H1 (cell line): ENCODE results near the gene KRT14. TPM values are rescaled to one million over a fixed set of nuclear protein-coding genes. Genes with fewer than 3 reads are reported as not detected.
A peak's percentile ranks its signal among the peaks of the same experiment; 100 is the strongest.

Experiments
- CTCF ChIA-PET: fragments of 300-600 bp; sonication (Branson Sonifier 250); formaldehyde crosslinking; loops from one replicate; lab custom pipeline; 2021; ENCODE audit not compliant: partially characterized antibody; lab: Charles Lee
- POLR2A ChIA-PET: fragments of 300-600 bp; sonication (Branson Sonifier 250); formaldehyde crosslinking; loops from one replicate; lab custom pipeline; 2021; ENCODE audit warnings: inconsistent platforms; ENCODE audit not compliant: partially characterized antibody; lab: Charles Lee
- DNase-seq, 2 experiments: peaks; one replicate each; pipeline versions ENCODE4 v3.0.0 to v3.0.0-alpha.2; 2010 to 2022; ENCODE audit warnings: low spot score in 2 of 2, low read depth in 1 of 2, mixed read lengths in 1 of 2
- FAIRE-seq: peaks from 2 replicates; lab custom pipeline; 2011; peaks lifted over from hg19 to GRCh38; lab: Jason Lieb, UNC
- H2AFZ ChIP-seq: 2 replicates; pipeline ENCODE4 v1.8.1; 2012; ENCODE audit warnings: low read length, inconsistent platforms
- H2AK5ac ChIP-seq: 2 replicates; pipeline ENCODE4 v1.6.1; 2013; ENCODE audit warnings: low read depth, low read length
- H2BK120ac ChIP-seq: replicated peaks from 2 replicates; pipeline ENCODE3; 2013; ENCODE audit warnings: low read depth, low read length, inconsistent platforms
- H2BK12ac ChIP-seq: 2 replicates; pipeline ENCODE4 v1.6.1; 2013; ENCODE audit warnings: low read depth, low read length
- H2BK15ac ChIP-seq: 2 replicates; pipeline ENCODE4 v1.6.1; 2013; ENCODE audit warnings: low read length
- H2BK20ac ChIP-seq: 2 replicates; pipeline ENCODE4 v1.6.1; 2013; ENCODE audit warnings: low read length
- H2BK5ac ChIP-seq: 2 replicates; pipeline ENCODE4 v1.6.1; 2013; ENCODE audit warnings: low read depth, low read length
- H3K14ac ChIP-seq: 2 replicates; pipeline ENCODE4 v1.6.1; 2013; ENCODE audit warnings: inconsistent platforms; ENCODE audit not compliant: insufficient read length
- H3K18ac ChIP-seq: 2 replicates; pipeline ENCODE4 v1.6.1; 2013; ENCODE audit warnings: low read length; ENCODE audit errors: extremely low read depth
- H3K23ac ChIP-seq: 2 replicates; pipeline ENCODE4 v1.6.1; 2013; ENCODE audit warnings: inconsistent platforms; ENCODE audit not compliant: insufficient read length
- H3K23me2 ChIP-seq: 2 replicates; pipeline ENCODE4 v1.6.1; 2013; ENCODE audit warnings: low read depth, low read length
- H3K27ac ChIP-seq: 2 replicates; pipeline ENCODE4 v1.6.1; 2011; ENCODE audit warnings: low read depth, low read length, inconsistent platforms
- H3K27me3 ChIP-seq, 4 experiments: replicated peaks in 1 of 4; 1 replicate in 1 of 4; 2 replicates in 3 of 4; pipeline versions ENCODE4 v1.6.1 to v1.8.1; 2011 to 2013; ENCODE audit warnings: low read length in 3 of 4, mild to moderate bottlenecking in 3 of 4, inconsistent platforms in 2 of 4, mixed read lengths in 2 of 4, moderate library complexity in 1 of 4; ENCODE audit not compliant: control insufficient read depth in 3 of 4, insufficient read depth in 3 of 4; ENCODE audit errors: extremely low read depth in 1 of 4
- H3K36me3 ChIP-seq, 4 experiments: 2 replicates each; pipeline versions ENCODE4 v1.6.1 to v1.8.1; 2011 to 2013; ENCODE audit warnings: mild to moderate bottlenecking in 4 of 4, low read length in 3 of 4, moderate library complexity in 2 of 4, control low read depth in 1 of 4, inconsistent platforms in 1 of 4; ENCODE audit not compliant: insufficient read depth in 4 of 4, control insufficient read depth in 2 of 4
- H3K4ac ChIP-seq: replicated peaks from 2 replicates; pipeline ENCODE3; 2013; ENCODE audit warnings: low read length, low read depth, mixed read lengths, inconsistent platforms; ENCODE audit not compliant: insufficient read length
- H3K4me1 ChIP-seq, 4 experiments: replicated peaks in 1 of 4; 1 replicate in 1 of 4; 2 replicates in 3 of 4; pipeline versions ENCODE4 v1.6.1 to v1.8.1; 2011 to 2013; ENCODE audit warnings: low read length in 3 of 4, inconsistent platforms in 2 of 4, mixed read lengths in 1 of 4; ENCODE audit not compliant: insufficient read depth in 4 of 4, control insufficient read depth in 3 of 4
- H3K4me2 ChIP-seq, 2 experiments: 2 replicates each; pipeline versions ENCODE4 v1.6.1 to v1.8.1; 2011 to 2013; ENCODE audit warnings: low read depth in 2 of 2, low read length in 2 of 2, control low read depth in 1 of 2, inconsistent platforms in 1 of 2, mild to moderate bottlenecking in 1 of 2; ENCODE audit not compliant: insufficient read depth in 1 of 2
- H3K4me3 ChIP-seq, 4 experiments: fragments of 200-600, 300-600 bp in 1 of 4; sonication (generic), shearing (Covaris generic), sonication (Bioruptor Twin) in 1 of 4; 2 replicates each; pipeline versions ENCODE4 v1.5.1 to v1.8.1; 2011 to 2016; ENCODE audit warnings: low read length in 4 of 4, low read depth in 3 of 4, control low read depth in 2 of 4, inconsistent platforms in 2 of 4, mild to moderate bottlenecking in 2 of 4, mixed read lengths in 1 of 4, moderate library complexity in 1 of 4; ENCODE audit not compliant: insufficient read depth in 2 of 4; ENCODE audit errors: extremely low read depth in 1 of 4
- H3K56ac ChIP-seq: replicated peaks from 2 replicates; pipeline ENCODE3; 2013; ENCODE audit warnings: low read depth, mild to moderate bottlenecking, mixed read lengths, low read length, inconsistent platforms; ENCODE audit not compliant: insufficient read length
- H3K79me1 ChIP-seq: 2 replicates; pipeline ENCODE4 v1.6.1; 2013; ENCODE audit warnings: low read depth, low read length, control low read depth
- H3K79me2 ChIP-seq, 2 experiments: 2 replicates each; pipeline versions ENCODE4 v1.6.1 to v1.8.1; 2012 to 2013; ENCODE audit warnings: low read length in 2 of 2, mild to moderate bottlenecking in 2 of 2, inconsistent platforms in 1 of 2; ENCODE audit not compliant: insufficient read depth in 2 of 2, control insufficient read depth in 1 of 2
- H3K9ac ChIP-seq, 4 experiments: replicated peaks in 1 of 4; 1 replicate in 1 of 4; 2 replicates in 3 of 4; pipeline versions ENCODE4 v1.6.1 to v1.8.1; 2011 to 2013; ENCODE audit warnings: low read depth in 3 of 4, low read length in 3 of 4, control low read depth in 2 of 4, mild to moderate bottlenecking in 2 of 4, moderate library complexity in 2 of 4, inconsistent platforms in 1 of 4; ENCODE audit errors: extremely low read depth in 1 of 4
- H3K9me3 ChIP-seq, 2 experiments: 2 replicates each; pipeline versions ENCODE4 v1.6.1 to v1.8.1; 2012 to 2013; ENCODE audit warnings: mild to moderate bottlenecking in 2 of 2, moderate library complexity in 2 of 2, control low read depth in 1 of 2, inconsistent platforms in 1 of 2, low read depth in 1 of 2, low read length in 1 of 2, mixed read lengths in 1 of 2; ENCODE audit not compliant: insufficient read depth in 2 of 2
- H4K20me1 ChIP-seq, 2 experiments: replicated peaks in 1 of 2; 2 replicates each; pipeline versions ENCODE3 to v1.8.1; 2011 to 2013; ENCODE audit warnings: inconsistent platforms in 2 of 2, low read length in 2 of 2, mild to moderate bottlenecking in 1 of 2; ENCODE audit not compliant: insufficient read depth in 2 of 2, control insufficient read depth in 1 of 2
- H4K5ac ChIP-seq: 2 replicates; pipeline ENCODE4 v1.6.1; 2013; ENCODE audit warnings: low read length, low read depth, mixed read lengths, inconsistent platforms; ENCODE audit not compliant: insufficient read length
- H4K8ac ChIP-seq: 2 replicates; pipeline ENCODE4 v1.8.0; 2013; ENCODE audit warnings: mild to moderate bottlenecking, moderate library complexity, low read length, inconsistent platforms; ENCODE audit not compliant: insufficient read depth; ENCODE audit errors: extremely low read depth
- H4K91ac ChIP-seq: replicated peaks from 2 replicates; pipeline ENCODE3; 2013; ENCODE audit warnings: low read length, mixed read lengths, inconsistent platforms; ENCODE audit not compliant: insufficient read length
- EGR1 ChIP-seq: IDR thresholded peaks from 2 replicates; pipeline ENCODE4 v1.6.1; 2011; ENCODE audit warnings: low read depth, low read length, borderline replicate concordance
- USF2 ChIP-seq: IDR thresholded peaks from 2 replicates; pipeline ENCODE4 v1.6.1; 2011; ENCODE audit warnings: low read length, improper control_type of control experiment
- WGBS, 2 experiments: shearing (Covaris generic) in 1 of 2; methylation state at CpG; one replicate each; pipeline versions ENCODE4 v1.1.6 to v1.1.7; 2013 to 2015; ENCODE audit warnings: low lambda C conversion rate in 2 of 2, mixed read lengths in 2 of 2, inconsistent platforms in 1 of 2, low coverage in 1 of 2, missing lambda C conversion rate in 1 of 2; ENCODE audit not compliant: insufficient replicate concordance in 2 of 2, insufficient coverage in 1 of 2, insufficient read length in 1 of 2; ENCODE audit errors: extremely low coverage in 1 of 2, missing lambda C conversion rate in 1 of 2; 5-methylcytosine and 5-hydroxymethylcytosine counted together
- polyA plus RNA-seq, 7 experiments: library from polyadenylated mRNA; depleted of rRNA in 3 of 7; stranded (reverse) in 5 of 7; unstranded in 2 of 7; fragments of >200 nt in 5 of 7; fragments of 200-250 nt in 2 of 7; gene quantifications; 1 replicate in 5 of 7; 2 replicates in 1 of 7; 4 replicates in 1 of 7; pipeline versions ENCODE4 v1.2.1 to v1.2.3, GENCODE V29; 2011 to 2013; ENCODE audit warnings: missing spikeins in 2 of 7, mixed read lengths in 2 of 7
- total RNA-seq: library from RNA; stranded (reverse); fragmentation: NEBNext Ultra II Directional; extraction: Animal tissue kit (Norgen Biotek cat#: 25700); gene quantifications from 2 replicates; pipeline ENCODE4 v1.2.1, GENCODE V29; 2021

KRT14 gene
- total and polyA plus RNA-seq, 2 of the 8 experiments (the other 6 are each of a cell fraction or from before 2014, with no cell fraction given) = 0.35 TPM; not detected in 1

GRCh38 chr17:41589301-41589700 is 2.6 kb upstream of the KRT14 start:
- H3K9me3 ChIP-seq = no peaks in the 10 kb centered on the region
- no peak for FAIRE-seq
- H3K14ac ChIP-seq = no peak overlapping the region
- H2BK5ac ChIP-seq = no peak overlapping the region
- CTCF ChIA-PET = interaction anchor here (1.0 to 2.9 kb wide), 3 partner anchors 10 to 74 kb away, joined by 4 to 12 read pairs (median 6); no protein-coding TSS in a partner anchor
- H3K4me3 ChIP-seq = no peak overlapping the region
- no peak overlapping the region for H3K9ac ChIP-seq
- WGBS, 2 experiments = 71% methylated on average over 3 of the region's 3 CpGs; no CpG with 5 or more reads in 1 of the 2 experiments
- no peak overlapping the region for H3K23ac ChIP-seq
- no peaks in the 10 kb centered on the region for H3K79me1 ChIP-seq
- no peaks in the 10 kb centered on the region for H3K36me3 ChIP-seq
- no peak overlapping the region for H4K8ac ChIP-seq
- H3K27me3 ChIP-seq = no peaks in the 10 kb centered on the region
- H2AFZ ChIP-seq = no peak overlapping the region
- H2BK120ac ChIP-seq = no peak overlapping the region
- no peaks in the 10 kb centered on the region; a peak in 1 of 7 replicates for H3K4me1 ChIP-seq
- H2BK15ac ChIP-seq = no peak overlapping the region
- no peak for TF ChIP-seq USF2
- TF ChIP-seq EGR1 = no peak
- TF ChIP-seq, all 59 proteins: peak for 0
- Histone ChIP-seq H2AK5ac (no peak overlapping the region), H3K18ac (no peak overlapping the region), H2BK12ac (no peak overlapping the region), H4K5ac (no peak overlapping the region), H3K27ac (no peak overlapping the region), H2BK20ac (no peak overlapping the region), H4K20me1 (no peaks in the 10 kb centered on the region), H3K56ac (no peak overlapping the region), H3K79me2 (no peaks in the 10 kb centered on the region), H4K91ac (no peak overlapping the region), H3K4ac (peak overlapping the region; percentile 44), H3K4me2 (no peak overlapping the region), H3K23me2 (peaks cover 1% of the 10 kb centered on the region; the same call in 1 of the 2 replicates)
- DNase-seq = no peak
- POLR2A ChIA-PET = no interaction called here
